Astrocyte of the cerebellum (primary cell): ENCODE measurements around the gene SPATA3.
"Not testable (repeated sequence)": the region's sequence is repeated elsewhere in the genome, so short reads cannot be mapped to it uniquely, and the experiment has no call there.

Source experiments
- DNase-seq: peaks from one replicate; pipeline ENCODE4 v3.0.0-alpha.2; 2011; ENCODE audit warnings: low read depth
- H3K4me3 ChIP-seq: 2 replicates; pipeline ENCODE4 v1.5.1; 2011; ENCODE audit warnings: mild to moderate bottlenecking, low read depth, low read length, moderate library complexity
- in situ Hi-C: cut with HindIII; loops from 2 replicates; pipeline ENCODE4 v1.10.0; 2017; ENCODE audit warnings: low sequenced_read_pairs
- TF ChIP-seq, protein P1 (sequence below): IDR thresholded peaks from 2 replicates; pipeline ENCODE4 v1.5.1; 2012; ENCODE audit warnings: low read length, low read depth, moderate library complexity, mild to moderate bottlenecking; ENCODE audit errors: missing control alignments

Gene SPATA3

DNA sequence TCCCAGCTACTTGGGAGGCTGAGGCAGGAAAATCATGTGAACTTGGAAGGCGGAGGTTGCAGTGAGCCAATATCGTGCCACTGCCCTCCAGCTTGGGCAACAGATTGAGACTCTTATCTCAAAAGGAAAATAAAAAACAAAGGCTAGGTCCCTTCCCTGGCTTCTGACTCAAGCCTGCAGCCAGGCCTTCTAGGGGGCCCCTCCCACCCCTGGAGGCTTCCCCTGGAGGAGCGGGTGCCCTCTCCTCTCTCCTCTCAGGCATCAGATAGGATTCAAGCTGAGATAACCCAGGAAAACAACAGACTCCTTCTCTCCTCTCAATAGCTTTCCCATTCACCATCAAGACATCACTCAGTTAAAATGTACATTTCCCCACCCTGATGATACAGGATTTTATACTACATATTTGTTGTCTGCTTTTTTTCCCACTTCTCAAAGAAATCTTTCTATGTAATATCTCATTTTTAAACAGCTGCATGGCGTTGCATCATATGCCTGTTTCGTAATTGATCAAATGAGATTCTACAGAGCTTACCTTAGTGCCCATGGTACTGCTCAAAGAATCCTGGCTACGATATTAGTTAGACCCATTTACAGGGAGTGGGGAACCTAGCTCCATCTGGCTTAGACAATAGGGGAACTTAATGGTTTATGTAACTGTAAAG, 20.8 kb downstream of the SPATA3 start:
- no peak overlapping the region for H3K4me3 ChIP-seq
- in situ Hi-C loops = no loop called here
- DNase-seq = no peak
- TF ChIP-seq, protein P1, sequence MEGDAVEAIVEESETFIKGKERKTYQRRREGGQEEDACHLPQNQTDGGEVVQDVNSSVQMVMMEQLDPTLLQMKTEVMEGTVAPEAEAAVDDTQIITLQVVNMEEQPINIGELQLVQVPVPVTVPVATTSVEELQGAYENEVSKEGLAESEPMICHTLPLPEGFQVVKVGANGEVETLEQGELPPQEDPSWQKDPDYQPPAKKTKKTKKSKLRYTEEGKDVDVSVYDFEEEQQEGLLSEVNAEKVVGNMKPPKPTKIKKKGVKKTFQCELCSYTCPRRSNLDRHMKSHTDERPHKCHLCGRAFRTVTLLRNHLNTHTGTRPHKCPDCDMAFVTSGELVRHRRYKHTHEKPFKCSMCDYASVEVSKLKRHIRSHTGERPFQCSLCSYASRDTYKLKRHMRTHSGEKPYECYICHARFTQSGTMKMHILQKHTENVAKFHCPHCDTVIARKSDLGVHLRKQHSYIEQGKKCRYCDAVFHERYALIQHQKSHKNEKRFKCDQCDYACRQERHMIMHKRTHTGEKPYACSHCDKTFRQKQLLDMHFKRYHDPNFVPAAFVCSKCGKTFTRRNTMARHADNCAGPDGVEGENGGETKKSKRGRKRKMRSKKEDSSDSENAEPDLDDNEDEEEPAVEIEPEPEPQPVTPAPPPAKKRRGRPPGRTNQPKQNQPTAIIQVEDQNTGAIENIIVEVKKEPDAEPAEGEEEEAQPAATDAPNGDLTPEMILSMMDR = no peak

DNA sequence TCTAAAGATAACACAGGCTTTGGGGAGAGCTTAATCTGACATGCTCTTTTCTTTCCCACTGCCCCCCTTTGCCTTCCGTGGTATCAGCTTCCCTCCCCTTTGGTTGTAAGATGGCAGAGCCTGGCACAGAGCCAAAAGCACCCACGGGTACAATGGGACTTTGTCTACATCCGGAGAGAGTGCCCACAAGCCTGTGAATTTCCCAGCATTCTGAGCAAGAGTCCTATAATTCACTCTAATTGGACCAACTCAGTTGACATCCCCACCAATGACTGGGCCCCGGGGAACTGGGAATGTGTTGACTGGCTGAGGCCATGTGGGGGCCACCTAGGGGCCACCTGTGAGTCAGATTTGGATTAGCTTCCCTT, 21.3 kb downstream of the SPATA3 start:
- no peak overlapping the region for H3K4me3 ChIP-seq
- in situ Hi-C loops = no loop called here
- no peak for DNase-seq
- TF ChIP-seq, protein P1 = no peak

DNA sequence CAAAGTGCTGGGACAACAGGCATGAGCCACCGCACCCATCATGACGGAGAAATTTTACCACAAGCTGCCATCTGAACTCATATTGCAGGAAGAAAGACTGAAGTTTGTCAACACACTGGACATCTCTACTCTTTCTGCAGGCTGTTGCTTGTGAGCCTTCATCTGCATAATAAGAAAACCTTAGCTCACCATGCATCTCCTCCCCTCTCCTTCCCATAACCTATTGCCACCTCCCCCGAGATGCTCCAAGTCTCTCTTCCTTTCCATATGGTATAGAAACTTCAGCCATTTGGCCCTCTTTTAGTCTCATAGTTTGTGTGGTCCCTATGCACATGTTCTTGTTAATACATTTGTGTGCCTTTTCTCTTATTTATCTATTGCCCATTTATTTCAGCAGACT, 22.3 kb downstream of the SPATA3 start:
- no peak overlapping the region for H3K4me3 ChIP-seq
- in situ Hi-C loops = no loop called here
- TF ChIP-seq, protein P1 = no peak
- DNase-seq = no peak

DNA sequence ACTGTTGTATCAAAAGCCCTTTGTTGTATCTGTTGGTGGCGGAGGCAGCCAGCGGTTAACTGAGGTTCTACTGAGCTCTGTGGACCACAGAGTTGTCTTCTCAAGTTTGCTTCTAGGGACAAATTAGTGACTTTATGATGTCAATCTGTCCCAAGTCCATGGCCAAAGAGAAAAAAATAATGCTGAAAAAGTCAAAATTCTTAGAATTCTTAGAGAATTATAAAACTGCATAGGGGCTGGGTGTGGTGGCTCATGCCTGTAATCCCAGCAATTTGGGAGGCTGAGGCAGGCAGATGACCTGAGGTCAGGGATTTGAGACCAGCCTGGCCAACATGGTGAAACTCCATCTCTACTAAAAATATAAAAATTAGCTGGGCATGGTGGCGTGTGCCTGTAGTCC, 29.1 kb downstream of the SPATA3 start:
- H3K4me3 ChIP-seq, in situ Hi-C loops, DNase-seq: not testable (repeated sequence)

DNA sequence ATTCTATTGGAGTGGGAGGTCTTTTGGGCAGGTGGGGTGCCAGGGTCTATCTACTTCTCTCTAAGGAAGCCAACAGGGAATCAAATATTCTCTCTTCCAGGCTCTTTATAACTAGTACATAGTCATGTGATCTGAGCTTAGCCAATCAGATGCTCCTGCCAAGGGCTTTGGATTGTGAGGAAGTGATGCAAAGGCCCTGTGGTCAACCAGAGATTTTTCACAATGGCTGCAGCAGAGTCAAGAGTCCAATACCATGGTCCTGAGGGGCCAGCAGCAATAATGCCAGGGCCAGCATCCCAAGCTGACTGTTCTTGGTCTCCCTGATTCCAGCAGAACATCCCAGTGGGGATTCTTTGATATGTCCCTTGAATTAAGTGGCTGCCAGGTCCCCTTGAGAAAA, 33.0 kb downstream of the SPATA3 start:
- in situ Hi-C loops = no loop called here
- DNase-seq = no peak
- H3K4me3 ChIP-seq = no peak overlapping the region
- TF ChIP-seq, protein P1 = no peak

DNA sequence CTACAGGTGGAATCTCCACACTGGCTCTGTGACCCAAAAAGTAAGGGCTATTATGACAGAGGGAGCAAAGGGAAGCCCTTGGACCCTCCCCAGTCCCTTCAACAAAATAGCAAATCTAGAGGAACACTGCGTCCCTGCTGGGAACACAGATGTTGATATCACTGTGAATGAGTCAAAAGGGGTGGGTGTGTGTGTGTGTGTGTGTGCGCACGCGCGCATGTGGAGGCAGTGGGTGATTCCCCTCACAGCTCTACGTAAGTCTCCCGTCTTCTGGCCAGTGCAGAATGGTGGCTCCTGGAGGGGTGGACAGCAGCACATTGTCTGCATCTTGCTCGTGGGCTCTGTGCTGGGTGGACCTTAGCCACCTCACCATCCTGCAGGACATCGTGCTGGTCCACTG, 33.6 kb downstream of the SPATA3 start:
- DNase-seq = no peak
- in situ Hi-C loops = no loop called here
- no peak overlapping the region for H3K4me3 ChIP-seq
- TF ChIP-seq, protein P1 = no peak

DNA sequence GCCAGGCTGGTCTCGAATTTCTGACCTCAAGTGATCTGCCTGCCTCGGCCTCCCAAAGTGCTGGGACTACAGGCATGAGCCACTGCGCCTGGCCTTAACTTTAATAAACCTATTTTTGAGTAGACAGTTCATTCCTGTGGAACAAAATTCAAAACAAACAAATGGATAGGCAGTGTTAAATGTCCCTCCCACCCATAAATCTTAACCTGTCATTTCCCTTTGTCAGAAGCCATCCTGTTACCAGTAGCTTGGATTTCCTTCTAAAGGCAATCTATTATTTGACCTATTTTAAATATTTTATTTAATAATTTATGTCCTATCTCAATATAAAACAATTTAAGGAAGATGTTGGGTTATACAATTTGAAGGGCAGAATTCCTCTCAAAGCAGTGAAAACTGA, 34.8 kb downstream of the SPATA3 start:
- in situ Hi-C loops = no loop called here
- H3K4me3 ChIP-seq = no peak overlapping the region
- DNase-seq = no peak
- TF ChIP-seq, protein P1 = no peak
